ENCODE data around the gene ABI3BP.
"Not testable (repeated sequence)": the region's sequence is repeated elsewhere in the genome, so short reads cannot be mapped to it uniquely, and the experiment has no call there.

ABI3BP gene

GRCh38 chr3:100981164-100981911, 11.9 kb downstream of the ABI3BP start:
- no peak for DNase-seq (ENCODE audit: low read depth)

- no peak for DNase-seq (ENCODE audit: low read depth)
These were observed 15.1 kb downstream of the ABI3BP start for GRCh38 chr3:100978011-100978659.

- DNase-seq (ENCODE audit: low read depth): no peak
These were observed 16.6 kb downstream of the ABI3BP start for GRCh38 chr3:100976611-100977010.

GRCh38 chr3:100975714-100976113, 17.5 kb downstream of the ABI3BP start:
- DNase-seq (ENCODE audit: low read depth): no peak

- DNase-seq (ENCODE audit: low read depth): no peak
These were observed 19.6 kb downstream of the ABI3BP start for GRCh38 chr3:100973594-100973993.

- no peak for DNase-seq (ENCODE audit: low read depth)
These were observed 20.4 kb downstream of the ABI3BP start for GRCh38 chr3:100972867-100973266.

- DNase-seq (ENCODE audit: low read depth): no peak
These were observed 20.8 kb downstream of the ABI3BP start for GRCh38 chr3:100972301-100972844.

GRCh38 chr3:100971798-100972197, 21.4 kb downstream of the ABI3BP start:
- no peak for DNase-seq (ENCODE audit: low read depth)

GRCh38 chr3:100970477-100970990, 22.7 kb downstream of the ABI3BP start:
- DNase-seq (ENCODE audit: low read depth): no peak

- DNase-seq (ENCODE audit: low read depth): no peak
These were observed 24.0 kb downstream of the ABI3BP start for GRCh38 chr3:100968932-100969906.

GRCh38 chr3:100966807-100967206, 26.4 kb downstream of the ABI3BP start:
- DNase-seq (ENCODE audit: low read depth): no peak

GRCh38 chr3:100966049-100966491, 27.2 kb downstream of the ABI3BP start:
- no peak for DNase-seq (ENCODE audit: low read depth)

- DNase-seq (ENCODE audit: low read depth): no peak
These were observed 30.2 kb downstream of the ABI3BP start for GRCh38 chr3:100963041-100963440.

GRCh38 chr3:100957261-100957986, 35.8 kb downstream of the ABI3BP start:
- DNase-seq (ENCODE audit: low read depth): no peak

- DNase-seq (ENCODE audit: low read depth): no peak
These were observed 36.9 kb downstream of the ABI3BP start for GRCh38 chr3:100956276-100956675.

- no peak for DNase-seq (ENCODE audit: low read depth)
These were observed 38.2 kb downstream of the ABI3BP start for GRCh38 chr3:100954990-100955389.

- no peak for DNase-seq (ENCODE audit: low read depth)
These were observed 38.9 kb downstream of the ABI3BP start for GRCh38 chr3:100954199-100954935.

GRCh38 chr3:100953103-100953502, 40.1 kb downstream of the ABI3BP start:
- DNase-seq (ENCODE audit: low read depth): no peak

GRCh38 chr3:100947119-100947518, 46.1 kb downstream of the ABI3BP start:
- no peak for DNase-seq (ENCODE audit: low read depth)

- DNase-seq (ENCODE audit: low read depth): not testable (repeated sequence)
These were observed 47.1 kb downstream of the ABI3BP start for GRCh38 chr3:100946096-100946495.
